A549 (cell line): ENCODE results near the gene FCER1G. TPM values are rescaled to one million over a fixed set of nuclear protein-coding genes. Genes with fewer than 3 reads are reported as not detected.

Experiments
- ATAC-seq, 2 experiments: fragments of 200-7000 bp in 1 of 2; fragments of >200 bp in 1 of 2; cut with Nextera tagmentation in 1 of 2; cut with Tn5 transposase in 1 of 2; 3 replicates each; pipeline versions ENCODE4 v1.8.0 to v1.9.1; 2018 to 2020; ENCODE audit warnings: mild to moderate bottlenecking in 1 of 2, moderate library complexity in 1 of 2
- CTCF ChIA-PET: fragments of 300-600 bp; sonication (Branson Sonifier 250); formaldehyde crosslinking; extraction: SDS; loops from one replicate; lab custom pipeline; 2021; ENCODE audit warnings: antibody characterized with exemption, inconsistent platforms; lab: Yijun Ruan, JAX
- POLR2A ChIA-PET: fragments of 350-600 bp; formaldehyde crosslinking; extraction: SDS; loops from one replicate; lab custom pipeline; 2021; ENCODE audit warnings: antibody characterized with exemption, inconsistent platforms; lab: Yijun Ruan, JAX
- DNase-seq, 2 experiments: peaks; one replicate each; pipeline versions ENCODE4 v3.0.0 to v3.0.0-alpha.2; 2011 to 2016; ENCODE audit warnings: low read depth in 1 of 2, low spot score in 1 of 2
- FAIRE-seq: peaks from 2 replicates; lab custom pipeline; 2011; peaks lifted over from hg19 to GRCh38; lab: Jason Lieb, UNC
- H3K27ac ChIP-seq, 2 experiments: fragments of >200 bp; sonication (Bioruptor Twin); formaldehyde crosslinking; 3 replicates each; pipeline ENCODE4 v1.5.1; 2016 to 2017
- H3K4me1 ChIP-seq: fragments of >200 bp; sonication (Bioruptor Twin); formaldehyde crosslinking; 3 replicates; pipeline ENCODE4 v1.6.1; 2016
- H3K4me2 ChIP-seq: fragments of >200 bp; sonication (Bioruptor Twin); formaldehyde crosslinking; 3 replicates; pipeline ENCODE4 v1.6.1; 2016
- H3K4me3 ChIP-seq: fragments of >200 bp; sonication (Bioruptor Twin); formaldehyde crosslinking; 3 replicates; pipeline ENCODE4 v1.5.1; 2016
- H3K9me3 ChIP-seq: fragments of >200 bp; sonication (Bioruptor Twin); formaldehyde crosslinking; 3 replicates; pipeline ENCODE4 v1.6.1; 2016
- ATOH8 ChIP-seq: fragments of 250-450 bp; sonication (Bioruptor Pico); IDR thresholded peaks from 2 replicates; pipeline ENCODE4 v1.5.0; 2020; ENCODE audit warnings: low read depth, mild to moderate bottlenecking, moderate library complexity
- BHLHE40 ChIP-seq: IDR thresholded peaks from 2 replicates; pipeline ENCODE4 v1.6.1; 2012; ENCODE audit warnings: low read depth, low read length, inconsistent platforms
- CBX2 ChIP-seq: fragments of 200-600 bp; sonication (generic); IDR thresholded peaks from 2 replicates; pipeline ENCODE4 v1.6.1; 2016; ENCODE audit warnings: low read depth, mild to moderate bottlenecking, borderline replicate concordance
- CEBPB ChIP-seq, 2 experiments: fragments of >200 bp in 1 of 2; sonication (Bioruptor Twin) in 1 of 2; formaldehyde crosslinking in 1 of 2; IDR thresholded peaks; 2 replicates each; pipeline ENCODE4 v1.6.1; 2012 to 2016
- CHD2 ChIP-seq: fragments of 150-350 bp; IDR thresholded peaks from 2 replicates; pipeline ENCODE4 v1.6.1; 2014; ENCODE audit warnings: low read length; ENCODE audit not compliant: partially characterized antibody
- CHD4 ChIP-seq: fragments of 200-600 bp; sonication (generic); IDR thresholded peaks from 2 replicates; pipeline ENCODE4 v1.6.1; 2016; ENCODE audit warnings: antibody characterized with exemption, mild to moderate bottlenecking, borderline replicate concordance
- E2F6 ChIP-seq: IDR thresholded peaks from 2 replicates; pipeline ENCODE4 v1.6.1; 2012; ENCODE audit warnings: low read depth, borderline replicate concordance
- EHF ChIP-seq: fragments of 250-450 bp; sonication (Bioruptor Pico); IDR thresholded peaks from 2 replicates; pipeline ENCODE4 v1.5.0; 2020; ENCODE audit warnings: mild to moderate bottlenecking
- EHMT2 ChIP-seq: fragments of 200-600 bp; sonication (generic); IDR thresholded peaks from 2 replicates; pipeline ENCODE4 v1.6.1; 2016; ENCODE audit warnings: antibody characterized with exemption, low read depth, mild to moderate bottlenecking, moderate library complexity
- ELK1 ChIP-seq: fragments of 150-350 bp; IDR thresholded peaks from 2 replicates; pipeline ENCODE4 v1.6.1; 2014; ENCODE audit warnings: low read depth, mild to moderate bottlenecking, low read length
- ESRRA ChIP-seq: fragments of 150-350 bp; IDR thresholded peaks from 2 replicates; pipeline ENCODE4 v1.6.1; 2014; ENCODE audit warnings: mild to moderate bottlenecking, low read length, borderline replicate concordance
- FOSB ChIP-seq: fragments of 250-450 bp; sonication (Bioruptor Pico); IDR thresholded peaks from 2 replicates; pipeline ENCODE4 v1.5.0; 2020; ENCODE audit warnings: mild to moderate bottlenecking, moderate library complexity
- FOSL2 ChIP-seq, 2 experiments: fragments of 450-650 bp in 1 of 2; fragments of >200 bp in 1 of 2; sonication (Bioruptor Twin) in 1 of 2; formaldehyde crosslinking; IDR thresholded peaks; 2 replicates each; pipeline versions ENCODE4 v1.5.0 to v1.6.1; 2016 to 2020; ENCODE audit warnings: mild to moderate bottlenecking in 1 of 2, moderate library complexity in 1 of 2
- GATA3 ChIP-seq: IDR thresholded peaks from 2 replicates; pipeline ENCODE4 v1.6.1; 2012; ENCODE audit warnings: borderline replicate concordance
- HDAC2 ChIP-seq: fragments of 200-600 bp; sonication (generic); IDR thresholded peaks from 2 replicates; pipeline ENCODE4 v1.6.1; 2016
- HEYL ChIP-seq: fragments of 250-450 bp; sonication (Bioruptor Pico); IDR thresholded peaks from 2 replicates; pipeline ENCODE4 v1.8.0; 2021; ENCODE audit warnings: mild to moderate bottlenecking, moderate library complexity
- HMGXB4 ChIP-seq: fragments of 250-450 bp; sonication (Bioruptor Pico); IDR thresholded peaks from 2 replicates; pipeline ENCODE4 v1.5.0; 2021; ENCODE audit warnings: mild to moderate bottlenecking, moderate library complexity, borderline replicate concordance
- HOXA7 ChIP-seq: fragments of 250-450 bp; sonication (Bioruptor Pico); IDR thresholded peaks from 2 replicates; pipeline ENCODE4 v1.5.0; 2020; ENCODE audit warnings: mild to moderate bottlenecking, moderate library complexity
- HOXB13 ChIP-seq: fragments of 250-450 bp; sonication (Bioruptor Pico); IDR thresholded peaks from 2 replicates; pipeline ENCODE4 v1.5.0; 2020; ENCODE audit warnings: low read depth, mild to moderate bottlenecking, moderate library complexity
- HOXB5 ChIP-seq: fragments of 250-450 bp; sonication (Bioruptor Pico); IDR thresholded peaks from 2 replicates; pipeline ENCODE4 v1.5.0; 2020; ENCODE audit warnings: mild to moderate bottlenecking, moderate library complexity
- JUN ChIP-seq, 2 experiments: fragments of >200 bp; sonication (Bioruptor Twin); formaldehyde crosslinking; IDR thresholded peaks; 2 replicates in 1 of 2; 3 replicates in 1 of 2; pipeline ENCODE4 v1.6.1; 2016 to 2017
- KDM5A ChIP-seq: fragments of 200-600 bp; sonication (generic); IDR thresholded peaks from 2 replicates; pipeline ENCODE4 v1.6.1; 2016; ENCODE audit warnings: antibody characterized with exemption, mild to moderate bottlenecking
- MAFK ChIP-seq: fragments of 450-650 bp; IDR thresholded peaks from 2 replicates; pipeline ENCODE4 v1.6.1; 2014; ENCODE audit not compliant: partially characterized antibody
- MAX ChIP-seq: IDR thresholded peaks from 2 replicates; pipeline ENCODE4 v1.6.1; 2012
- MAZ ChIP-seq: fragments of 150-350 bp; IDR thresholded peaks from 2 replicates; pipeline ENCODE4 v1.6.1; 2014; ENCODE audit warnings: antibody characterized with exemption, low read depth, low read length, borderline replicate concordance
- MYC ChIP-seq: IDR thresholded peaks from 2 replicates; pipeline ENCODE4 v1.6.1; 2012; ENCODE audit warnings: mild to moderate bottlenecking, inconsistent platforms, low read length, improper control_type of control experiment, borderline replicate concordance
- NR3C1 ChIP-seq: fragments of >200 bp; sonication (Bioruptor Twin); formaldehyde crosslinking; IDR thresholded peaks from 3 replicates; pipeline ENCODE4 v1.6.1; 2017
- PHF8 ChIP-seq: fragments of 200-600 bp; sonication (generic); IDR thresholded peaks from 2 replicates; pipeline ENCODE4 v1.6.1; 2016; ENCODE audit warnings: low read depth, mild to moderate bottlenecking, antibody characterized with exemption, moderate library complexity, borderline replicate concordance
- POLR2AphosphoS2 ChIP-seq: conservative IDR thresholded peaks from 2 replicates; pipeline ENCODE4 v1.6.1; 2012; ENCODE audit warnings: low read length, improper control_type of control experiment, inconsistent platforms
- RARB ChIP-seq: fragments of 250-450 bp; sonication (Bioruptor Pico); IDR thresholded peaks from 2 replicates; pipeline ENCODE4 v1.8.0; 2021; ENCODE audit warnings: mild to moderate bottlenecking, moderate library complexity
- RFX5 ChIP-seq: fragments of 450-650 bp; IDR thresholded peaks from 2 replicates; pipeline ENCODE4 v1.7.1; 2014; ENCODE audit warnings: antibody characterized with exemption, mild to moderate bottlenecking, moderate library complexity
- SMC3 ChIP-seq: fragments of >200 bp; sonication (Bioruptor Twin); formaldehyde crosslinking; IDR thresholded peaks from 3 replicates; pipeline ENCODE4 v1.6.1; 2018; ENCODE audit warnings: inconsistent platforms
- TFCP2L1 ChIP-seq: fragments of 250-450 bp; sonication (Bioruptor Pico); IDR thresholded peaks from 2 replicates; pipeline ENCODE4 v1.5.0; 2021; ENCODE audit warnings: mild to moderate bottlenecking
- TP53 ChIP-seq: fragments of 250-450 bp; sonication (Bioruptor Pico); IDR thresholded peaks from 2 replicates; pipeline ENCODE4 v1.5.0; 2021; ENCODE audit warnings: mild to moderate bottlenecking, moderate library complexity
- ZC3H11A ChIP-seq: fragments of 450-650 bp; IDR thresholded peaks from 2 replicates; pipeline ENCODE4 v1.6.1; 2014; ENCODE audit warnings: antibody characterized with exemption, mild to moderate bottlenecking
- WGBS: methylation state at CpG from one replicate; pipeline ENCODE4 v1.1.6; 2017; ENCODE audit errors: missing lambda C conversion rate; 5-methylcytosine and 5-hydroxymethylcytosine counted together
- polyA plus RNA-seq, 4 experiments: library from polyadenylated mRNA; depleted of rRNA in 3 of 4; stranded (reverse); fragments of >200 nt; fragmentation: RNase III in 1 of 4; extraction: RNeasy Plus Mini Kit Qiagen cat#74134 plus additional on column Dnase treatment in 1 of 4; gene quantifications; 2 replicates in 3 of 4; 3 replicates in 1 of 4; pipeline ENCODE4 v1.2.3, GENCODE V29; 2011 to 2017

The FCER1G gene
- polyA plus RNA-seq, 2 of the 4 experiments (the other 2 are of a cell fraction): 0.40 TPM; not detected in 1

- peak; percentile 97 for TF ChIP-seq MAX
- TF ChIP-seq FOSB: no peak
- TF ChIP-seq HOXB5: 0 out of 2 replicates have a peak, but pooled peaks have one; percentile 46
- TF ChIP-seq MAFK: no peak
- no peak for TF ChIP-seq CHD4
- TF ChIP-seq GATA3: no peak
- no peak for TF ChIP-seq MAZ
- TF ChIP-seq TP53 (CRISPR knock-in tag): no peak
- TF ChIP-seq JUN (IDR thresholded peaks at IDR 0.05): peak; percentile 72 to 81; a peak in 4 of 5 replicates
- peak; percentile 87 for TF ChIP-seq PHF8
- no peak; the same call in 1 of the 2 replicates for TF ChIP-seq HOXB13 (CRISPR knock-in tag)
- no peak for TF ChIP-seq CHD2
- no peak for TF ChIP-seq ESRRA
- TF ChIP-seq TFCP2L1: peak; percentile 15; the same call in 1 of the 2 replicates
- no peak for TF ChIP-seq RARB
- TF ChIP-seq E2F6: peak; percentile 82
- no peak for TF ChIP-seq SMC3
- TF ChIP-seq ZC3H11A: no peak
- TF ChIP-seq ELK1: no peak
- 0 out of 2 replicates have a peak, but pooled peaks have one; percentile 44 for TF ChIP-seq KDM5A
- TF ChIP-seq CEBPB (IDR thresholded peaks at IDR 0.05): no peak
- TF ChIP-seq HEYL (CRISPR knock-in tag): no peak
- TF ChIP-seq ATOH8 (CRISPR knock-in tag): no peak
- no peak for TF ChIP-seq POLR2AphosphoS2
- TF ChIP-seq HOXA7: no peak
- TF ChIP-seq RFX5: no peak
- TF ChIP-seq BHLHE40: no peak
- TF ChIP-seq FOSL2 (IDR thresholded peaks at IDR 0.05): no peak
- no peak for TF ChIP-seq FOSL2 (CRISPR knock-in tag; IDR thresholded peaks at IDR 0.05)
- TF ChIP-seq, all 56 proteins: peak for 11
Observed at GRCh38 chr1:161177112-161177935, 37.8 kb upstream of the FCER1G start, which contains the start of gene B4GALT3 (continued).

GRCh38 chr1:161177936-161178244 lies 37.2 kb upstream of the FCER1G start:
- TF ChIP-seq GATA3 (no peak), TFCP2L1 (no peak), EHF (CRISPR knock-in tag) (no peak), HMGXB4 (CRISPR knock-in tag) (no peak), FOSB (no peak), EHMT2 (no peak), HDAC2 (no peak), MAFK (no peak), CBX2 (no peak), NR3C1 (no peak), CEBPB (IDR thresholded peaks at IDR 0.05) (no peak), MAZ (no peak), MYC (no peak)
- TF ChIP-seq, all 56 proteins: peak for 0
- FAIRE-seq (no peak), ATAC-seq (no peak), DNase-seq (no peak)
- Histone ChIP-seq H3K27ac (peak overlapping the region; percentile 83 to 91), H3K4me1 (peaks cover 22% of the 10 kb centered on the region), H3K9me3 (no peaks in the 10 kb centered on the region), H3K4me3 (peak overlapping the region; percentile 63), H3K4me2 (peak overlapping the region; percentile 93)
- ChIA-PET POLR2A (interaction anchor here (1.5 to 2.2 kb wide), 2 partner anchors 9 to 12 kb away, joined by 3 to 25 read pairs; partner anchors contain the start of gene PPOX), CTCF (interaction anchor here (0.7 to 2.1 kb wide), 2 partner anchors 13 to 16 kb away, joined by 3 to 4 read pairs; no protein-coding TSS in a partner anchor)
- WGBS: 90% methylated on average over 9 of the region's 9 CpGs
